Stromal cell of bone marrow (primary cell): ENCODE measurements around the gene FOXA1.
A peak's percentile ranks its signal among the peaks of the same experiment; 100 is the strongest.

Experiments
- DNase-seq: peaks from one replicate; pipeline ENCODE4 v3.0.0-alpha.2; 2012; ENCODE audit warnings: low read depth

FOXA1 gene

DNA sequence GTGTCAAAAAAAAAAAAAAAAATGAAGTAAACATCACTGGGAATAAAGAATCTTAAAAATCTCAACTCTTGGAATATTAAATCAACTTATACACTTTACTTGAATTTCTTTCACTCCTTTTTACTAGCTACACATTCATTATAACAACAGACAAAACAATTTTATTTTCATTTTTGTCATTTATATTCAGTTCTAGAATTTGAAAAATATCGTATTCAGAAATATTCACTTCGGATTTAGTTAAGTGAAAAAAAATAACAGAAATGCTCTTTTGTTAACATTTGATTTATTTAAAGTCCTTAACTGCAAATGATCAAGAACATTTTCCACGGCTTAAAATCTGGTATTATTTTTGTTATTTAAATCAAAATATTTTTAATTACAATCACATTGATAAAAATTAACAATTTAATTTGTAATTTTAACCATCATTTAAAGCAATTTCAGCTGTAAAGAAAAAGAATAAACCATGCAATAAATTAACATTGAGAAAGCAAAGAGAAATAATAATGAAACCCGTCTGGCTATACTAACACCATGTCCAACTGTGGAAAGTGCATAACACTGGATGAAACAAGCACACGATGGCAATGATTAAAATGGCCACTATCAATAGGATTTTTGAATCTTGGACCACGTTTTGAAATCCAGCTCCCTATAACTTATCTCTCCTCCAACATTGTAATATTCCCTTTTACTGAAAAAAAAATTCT lies 5.2 kb downstream of the FOXA1 start:
- DNase-seq: no peak

- no peak for DNase-seq
Measured at GRCh38 chr14:37588956-37589714, 5.9 kb downstream of the FOXA1 start.

GRCh38 chr14:37588667-37588955 lies 6.4 kb downstream of the FOXA1 start:
- no peak for DNase-seq

- no peak for DNase-seq
Measured at GRCh38 chr14:37587881-37588666, 7.0 kb downstream of the FOXA1 start.

DNA sequence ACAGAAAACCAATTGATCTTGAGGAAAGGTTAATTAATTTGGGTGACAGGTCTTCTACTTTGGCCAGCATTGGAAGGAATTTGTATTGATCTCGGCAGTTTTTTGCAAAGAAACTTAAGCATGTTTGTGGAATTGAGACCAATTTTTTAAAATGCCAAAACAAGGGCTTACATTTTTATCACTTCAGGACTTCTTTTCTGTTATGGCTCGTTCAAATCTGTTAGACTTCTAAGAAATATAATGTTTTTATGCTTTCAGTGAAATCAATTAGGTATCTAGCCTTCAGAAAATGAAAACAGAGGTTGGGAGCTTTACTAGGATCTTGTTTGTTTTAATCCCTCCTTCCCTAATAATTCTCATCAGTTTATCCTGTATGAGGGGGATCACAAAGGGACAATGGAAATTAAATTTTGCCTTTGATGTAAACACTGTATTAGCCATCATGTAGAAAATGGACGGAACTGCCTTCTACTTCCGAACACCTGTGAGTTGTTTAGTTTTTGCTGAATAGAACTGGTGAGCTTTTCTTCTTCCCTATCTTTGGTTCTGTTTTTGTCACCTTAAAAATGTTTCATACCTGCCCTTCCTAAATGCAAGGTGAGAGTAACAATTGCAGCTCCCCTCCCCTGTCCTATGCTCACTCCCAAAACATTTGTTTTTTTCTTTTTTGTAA lies 7.8 kb downstream of the FOXA1 start:
- DNase-seq: no peak

DNA sequence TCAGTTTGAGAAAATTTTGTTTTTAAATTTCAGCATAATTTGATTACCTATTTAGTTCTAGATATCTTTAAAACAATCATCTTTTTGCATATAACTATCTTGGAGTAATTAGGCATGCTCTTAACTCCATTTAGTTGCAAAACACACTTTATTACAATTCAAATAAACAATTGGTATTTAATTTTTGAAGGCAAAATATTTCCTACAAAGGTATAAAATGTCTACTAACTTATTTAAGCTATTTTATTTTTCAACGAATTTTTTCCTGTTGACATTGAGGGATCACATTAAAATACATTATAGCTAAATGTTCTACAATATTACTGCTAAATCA lies 8.3 kb downstream of the FOXA1 start:
- no peak for DNase-seq

- DNase-seq: no peak
Measured at GRCh38 chr14:37585971-37586796, 8.9 kb downstream of the FOXA1 start.

GRCh38 chr14:37585101-37585511 lies 9.9 kb downstream of the FOXA1 start:
- no peak for DNase-seq

DNA sequence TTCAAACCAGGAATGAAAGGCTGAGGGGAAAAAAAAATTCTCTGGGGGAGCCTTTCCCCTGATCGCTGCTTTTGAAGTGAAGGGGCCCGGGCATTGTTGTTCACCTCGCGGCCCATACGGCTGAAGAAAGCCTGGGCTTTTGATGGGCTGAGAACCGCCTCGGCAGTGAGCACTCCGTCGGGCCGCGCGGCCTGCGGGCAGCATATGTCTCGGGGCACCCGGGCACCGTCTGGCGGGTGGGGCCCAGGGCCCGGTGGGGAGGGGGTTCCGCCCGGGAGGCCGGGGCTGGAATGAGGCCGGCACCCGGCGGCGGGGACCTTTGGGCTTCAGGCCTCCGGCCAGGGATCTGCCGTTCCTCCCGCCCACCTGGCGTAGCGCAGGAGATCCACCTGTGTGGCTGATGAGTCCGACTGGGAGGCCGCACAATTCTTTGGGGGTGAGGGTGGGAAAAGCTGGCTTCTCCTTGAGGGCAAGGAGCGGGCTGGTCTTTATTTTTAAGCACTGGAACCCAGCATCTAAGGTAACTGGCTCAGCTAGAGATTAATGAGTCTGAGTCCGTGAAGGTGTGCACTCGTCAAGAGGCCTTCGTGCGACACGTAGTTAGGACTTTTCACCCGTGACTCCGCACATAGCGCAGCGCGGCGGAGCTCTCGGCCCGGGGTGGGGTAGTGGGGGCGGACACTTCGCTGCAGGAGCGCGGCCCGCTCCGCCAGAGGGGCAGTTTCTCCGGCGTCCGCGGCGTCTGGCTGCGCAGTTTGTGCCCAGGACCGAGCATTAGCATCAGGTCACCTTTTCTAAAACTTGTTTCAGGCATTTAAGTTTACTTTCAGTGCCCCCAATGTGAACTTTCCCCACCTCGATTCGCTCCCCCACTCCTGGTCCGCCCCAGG lies 10.6 kb downstream of the FOXA1 start:
- DNase-seq: no peak

DNA sequence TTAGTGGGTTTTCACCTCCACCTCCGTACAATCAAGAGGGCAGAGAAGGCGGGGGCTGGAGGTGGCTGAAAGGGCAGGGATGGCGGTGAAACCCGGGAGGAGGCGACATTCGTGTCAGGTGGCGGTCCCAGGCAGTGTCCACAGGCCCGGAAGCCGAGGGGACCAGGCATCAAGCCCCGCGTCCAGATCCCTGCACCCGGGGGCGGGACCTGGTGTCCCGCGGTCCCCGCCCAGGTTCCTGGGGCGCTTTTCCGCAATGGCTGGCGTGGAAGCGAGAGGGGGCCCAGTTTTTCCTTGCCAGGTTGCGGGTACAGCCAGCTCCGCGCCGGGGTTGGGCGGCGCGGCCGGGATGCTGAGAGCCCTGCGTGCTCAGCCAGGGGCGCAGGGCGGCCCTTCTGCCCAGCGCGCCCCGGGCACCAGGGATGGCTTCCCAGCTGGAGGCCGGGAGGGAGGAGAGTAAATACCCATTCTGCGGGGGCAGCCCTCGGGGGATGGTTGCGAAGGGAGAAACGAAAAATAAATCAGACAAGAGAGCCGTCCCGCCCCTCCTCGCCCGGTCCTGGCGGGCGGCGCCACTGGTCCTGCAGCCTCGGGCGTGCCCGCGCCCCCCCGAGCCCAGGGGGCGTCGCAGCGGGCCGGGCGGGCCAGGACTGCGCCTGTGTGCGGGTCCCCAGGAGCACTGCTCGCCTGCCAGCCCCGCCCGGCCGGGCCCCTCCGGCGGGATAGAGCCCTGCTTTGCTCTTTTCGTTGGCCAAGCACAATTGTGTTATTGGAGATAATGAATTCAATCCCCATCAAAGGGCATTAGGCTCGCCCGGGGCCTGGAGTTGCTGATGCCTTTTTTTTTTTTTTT lies 11.5 kb downstream of the FOXA1 start:
- no peak for DNase-seq

- DNase-seq: no peak
Measured at GRCh38 chr14:37580146-37580545, 14.9 kb downstream of the FOXA1 start.

DNA sequence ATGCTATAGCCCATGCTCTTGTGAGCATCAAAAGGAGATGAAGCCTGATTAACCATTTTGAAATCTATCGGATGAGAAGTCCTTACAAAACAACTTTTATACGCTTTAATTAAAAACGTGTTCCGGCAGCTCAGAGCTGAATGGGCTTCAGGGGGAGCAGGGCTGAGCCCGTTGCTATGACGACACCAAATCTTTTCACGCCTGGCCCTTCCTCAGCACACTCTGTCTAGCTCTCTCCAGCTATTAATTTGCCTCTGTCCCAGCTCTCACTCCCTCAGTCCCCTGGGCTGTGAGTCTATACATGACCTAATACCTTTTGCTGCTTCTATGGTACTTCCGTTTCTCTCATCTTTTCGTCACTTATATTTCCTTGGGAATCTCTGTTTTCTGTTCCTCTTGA lies 15.8 kb downstream of the FOXA1 start:
- no peak for DNase-seq

- DNase-seq: peak; percentile 61
Measured at GRCh38 chr14:37573356-37573755, 21.7 kb downstream of the FOXA1 start.

- DNase-seq: no peak
Measured at GRCh38 chr14:37571391-37571790, 23.7 kb downstream of the FOXA1 start.

DNA sequence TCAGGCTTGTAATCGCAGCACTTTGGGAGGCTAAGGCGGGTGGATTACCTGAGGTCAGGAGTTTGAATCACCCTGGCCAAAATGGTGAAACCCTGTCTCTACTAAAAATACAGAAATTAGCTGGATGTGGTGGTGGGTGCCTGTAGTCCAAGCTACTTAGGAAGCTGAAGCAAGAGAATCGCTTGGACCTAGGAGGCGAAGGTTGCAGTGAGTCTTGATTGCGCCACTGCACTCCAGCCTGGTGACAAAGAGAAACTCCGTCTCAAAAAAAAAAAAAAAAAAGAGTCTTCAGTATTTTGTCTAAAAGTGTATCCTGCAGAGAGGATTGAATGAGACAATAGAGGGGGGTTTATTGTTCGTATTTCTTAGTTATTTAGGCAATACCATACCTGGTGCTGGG lies 25.3 kb downstream of the FOXA1 start:
- DNase-seq: no peak

- no peak for DNase-seq
Measured at GRCh38 chr14:37566811-37567371, 28.2 kb downstream of the FOXA1 start.

- no peak for DNase-seq
Measured at GRCh38 chr14:37565550-37565949, 29.5 kb downstream of the FOXA1 start.

- no peak for DNase-seq
Measured at GRCh38 chr14:37563189-37563588, 31.9 kb downstream of the FOXA1 start.

GRCh38 chr14:37559386-37559785 lies 35.7 kb downstream of the FOXA1 start:
- no peak for DNase-seq
